Psoas muscle (tissue), 8 donors: ENCODE results near the gene ZPBP. TPM values are rescaled to one million over a fixed set of nuclear protein-coding genes. Genes with fewer than 3 reads are reported as not detected.

Source experiments
- ATAC-seq, 4 donors: fragments of 200-7000 bp; cut with Tn5 transposase; one replicate each; pipeline ENCODE4 v1.9.1; 2020; ENCODE audit warnings: moderate library complexity in 3 of 4, mild to moderate bottlenecking in 2 of 4
- DNase-seq, 2 donors: peaks; one replicate each; pipeline ENCODE4 v3.0.0-alpha.2; 2020
- H3K27ac ChIP-seq: fragments of 200-600 bp; one replicate; pipeline ENCODE4 v1.8.0; 2022
- H3K27me3 ChIP-seq, 3 donors: fragments of 200-600 bp in 1 of 3; one replicate each; pipeline versions ENCODE4 v1.6.1 to v1.8.0; 2013 to 2022; ENCODE audit warnings: low read length in 2 of 3, mild to moderate bottlenecking in 2 of 3, moderate library complexity in 1 of 3; ENCODE audit not compliant: insufficient read depth in 3 of 3
- H3K36me3 ChIP-seq, 2 donors: fragments of 200-600 bp in 1 of 2; one replicate each; pipeline versions ENCODE4 v1.6.1 to v1.8.0; 2013 to 2022; ENCODE audit warnings: low read depth in 1 of 2, mild to moderate bottlenecking in 1 of 2, moderate library complexity in 1 of 2; ENCODE audit not compliant: insufficient read depth in 1 of 2
- H3K4me1 ChIP-seq: fragments of 200-600 bp; one replicate; pipeline ENCODE4 v1.8.0; 2022
- H3K4me3 ChIP-seq: fragments of 200-600 bp; one replicate; pipeline ENCODE4 v1.8.0; 2022; ENCODE audit warnings: mild to moderate bottlenecking
- H3K9me3 ChIP-seq: fragments of 200-600 bp; one replicate; pipeline ENCODE4 v1.8.0; 2022
- WGBS, 3 donors: extraction: QIAGEN DNeasy Blood & Tissue Kit; methylation state at CpG; one replicate each; pipeline versions ENCODE4 v1.1.6 to v1.1.7; 2013; 5-methylcytosine and 5-hydroxymethylcytosine counted together
- intact Hi-C, 2 donors: fragments of 100-400 bp; cut with DNase I; formaldehyde crosslinking; loops; one replicate each; pipeline versions ENCODE4 v1.11.0 to v1.14.2; 2022
- polyA plus RNA-seq, 3 donors: library from polyadenylated mRNA; stranded (reverse); fragments of 200-250 nt; gene quantifications; one replicate each; pipeline ENCODE4 v1.2.3, GENCODE V29; 2013
- total RNA-seq, 4 donors: library from RNA; stranded (reverse); fragmentation: NEBNext Ultra II Directional in 2 of 4; extraction: Animal tissue kit (Norgen Biotek cat#: 25700) in 2 of 4; gene quantifications; one replicate each; pipeline versions ENCODE4 v1.2.1 to v1.2.4, GENCODE V29; 2021 to 2023
- TF ChIP-seq, protein P1 (sequence below): fragments of 200-600 bp; IDR thresholded peaks from one replicate; pipeline ENCODE4 v1.8.0; 2022; ENCODE audit warnings: antibody characterized with exemption
- donor health status: healthy with polysubstance abuse.
- donor health status: DM: no; HTN: no; CAD: no; lungs with moderate emphysema.
- donor health status: Bipolar disorder and iron deficiency.
- donor health status: healthy.
- donor health status: DM: yes; HTN: yes; CAD: no.
- donor health status: DM: no; HTN: no; CAD: no.
- donor health status: DM: no; HTN: no; CAD: no.
- donor health status: DM: yes; HTN: yes; CAD: no.

ZPBP gene
- total and polyA plus RNA-seq, 7 donors: not detected

DNA sequence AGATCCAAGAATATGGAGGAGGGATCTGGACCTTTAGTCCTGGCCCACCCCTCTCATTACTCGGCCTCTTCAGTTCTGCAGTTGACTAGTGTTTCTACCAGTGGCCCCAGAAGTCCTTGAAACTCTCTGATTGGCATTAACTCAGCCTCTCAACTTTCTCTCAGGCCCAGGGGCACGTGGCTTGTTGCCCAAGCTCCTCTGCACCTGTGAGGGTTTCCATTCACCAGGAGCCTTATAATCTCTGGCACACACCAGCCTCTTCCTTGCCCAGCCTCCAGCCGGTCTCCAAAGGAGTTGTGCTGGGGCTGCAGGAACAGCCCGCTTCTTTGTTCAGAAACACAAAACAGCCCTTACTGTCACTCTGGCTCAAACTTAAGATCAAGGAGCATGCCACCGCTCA is 47.6 kb upstream of the ZPBP start:
- DNase-seq: no peak
- WGBS, 3 donors: 47 to 64% (median 61%) methylated on average over 5 of the region's 5 CpGs
- no peak overlapping the region for H3K4me3 ChIP-seq
- H3K27ac ChIP-seq: no peak overlapping the region
- no peak for ATAC-seq
- H3K9me3 ChIP-seq: no peaks in the 10 kb centered on the region
- no peaks in the 10 kb centered on the region for H3K36me3 ChIP-seq
- no peaks in the 10 kb centered on the region for H3K4me1 ChIP-seq
- H3K27me3 ChIP-seq: no peaks in the 10 kb centered on the region
- intact Hi-C loops: loop anchor here in 1 of 2 donors (5.0 kb wide), 1 partner anchor 277 kb away; no protein-coding TSS in a partner anchor
- TF ChIP-seq, protein P1, sequence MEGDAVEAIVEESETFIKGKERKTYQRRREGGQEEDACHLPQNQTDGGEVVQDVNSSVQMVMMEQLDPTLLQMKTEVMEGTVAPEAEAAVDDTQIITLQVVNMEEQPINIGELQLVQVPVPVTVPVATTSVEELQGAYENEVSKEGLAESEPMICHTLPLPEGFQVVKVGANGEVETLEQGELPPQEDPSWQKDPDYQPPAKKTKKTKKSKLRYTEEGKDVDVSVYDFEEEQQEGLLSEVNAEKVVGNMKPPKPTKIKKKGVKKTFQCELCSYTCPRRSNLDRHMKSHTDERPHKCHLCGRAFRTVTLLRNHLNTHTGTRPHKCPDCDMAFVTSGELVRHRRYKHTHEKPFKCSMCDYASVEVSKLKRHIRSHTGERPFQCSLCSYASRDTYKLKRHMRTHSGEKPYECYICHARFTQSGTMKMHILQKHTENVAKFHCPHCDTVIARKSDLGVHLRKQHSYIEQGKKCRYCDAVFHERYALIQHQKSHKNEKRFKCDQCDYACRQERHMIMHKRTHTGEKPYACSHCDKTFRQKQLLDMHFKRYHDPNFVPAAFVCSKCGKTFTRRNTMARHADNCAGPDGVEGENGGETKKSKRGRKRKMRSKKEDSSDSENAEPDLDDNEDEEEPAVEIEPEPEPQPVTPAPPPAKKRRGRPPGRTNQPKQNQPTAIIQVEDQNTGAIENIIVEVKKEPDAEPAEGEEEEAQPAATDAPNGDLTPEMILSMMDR: no peak

DNA sequence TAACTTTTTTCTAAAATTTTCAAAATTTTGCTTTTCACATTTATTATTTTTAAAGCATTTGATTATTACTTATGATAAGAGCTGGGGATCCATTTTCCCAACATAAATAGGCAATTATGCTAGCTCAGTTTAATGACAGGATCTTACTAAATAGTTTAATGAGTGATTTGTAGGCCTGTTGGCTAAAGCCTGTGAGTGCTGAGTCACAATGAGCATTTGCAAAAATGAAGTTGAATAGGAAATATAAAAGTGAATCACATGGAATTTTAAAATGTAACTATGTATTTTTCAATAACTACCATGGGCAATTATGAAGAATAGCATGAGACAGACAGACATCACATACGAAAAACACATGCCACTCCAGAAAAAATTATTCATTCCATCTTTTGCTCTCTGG is 45.1 kb upstream of the ZPBP start:
- DNase-seq: no peak
- Histone ChIP-seq H3K4me1 (no peaks in the 10 kb centered on the region), H3K9me3 (no peaks in the 10 kb centered on the region), H3K27me3 (no peaks in the 10 kb centered on the region), H3K36me3 (no peaks in the 10 kb centered on the region), H3K27ac (no peak overlapping the region), H3K4me3 (no peak overlapping the region)
- intact Hi-C loops: no loop called here
- 83 to 89% (median 83%) methylated on average over 1 of the region's 1 CpG for WGBS, 3 donors
- ATAC-seq: no peak
- TF ChIP-seq, protein P1: no peak

DNA sequence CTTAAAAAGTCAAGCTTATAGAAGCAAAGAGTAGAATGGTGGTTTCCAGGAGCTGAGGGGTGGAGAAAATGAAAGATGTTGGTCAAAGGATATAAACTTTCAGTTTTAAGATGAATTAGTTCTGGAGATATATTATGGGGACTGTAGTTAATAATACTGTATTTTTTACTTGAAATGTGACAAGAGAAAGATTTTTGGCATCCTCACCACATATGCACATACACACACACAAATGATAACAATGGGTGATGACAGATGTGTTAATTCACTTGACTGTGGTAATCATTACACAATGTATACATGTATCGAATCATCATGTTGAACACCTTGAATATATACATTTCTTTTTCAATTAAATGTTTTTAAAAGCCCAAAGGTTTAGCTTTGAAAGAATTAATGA is 32.7 kb upstream of the ZPBP start:
- Histone ChIP-seq H3K36me3 (no peaks in the 10 kb centered on the region), H3K4me3 (no peak overlapping the region), H3K27ac (no peak overlapping the region), H3K9me3 (no peaks in the 10 kb centered on the region), H3K27me3 (peaks cover 0 to 2% (median under 1%) of the 10 kb centered on the region in 3 donors), H3K4me1 (no peaks in the 10 kb centered on the region)
- 76 to 92% (median 86%) methylated on average over 1 of the region's 1 CpG for WGBS, 3 donors
- intact Hi-C loops: no loop called here
- TF ChIP-seq, protein P1: no peak
- ATAC-seq (no peak), DNase-seq (no peak)

DNA sequence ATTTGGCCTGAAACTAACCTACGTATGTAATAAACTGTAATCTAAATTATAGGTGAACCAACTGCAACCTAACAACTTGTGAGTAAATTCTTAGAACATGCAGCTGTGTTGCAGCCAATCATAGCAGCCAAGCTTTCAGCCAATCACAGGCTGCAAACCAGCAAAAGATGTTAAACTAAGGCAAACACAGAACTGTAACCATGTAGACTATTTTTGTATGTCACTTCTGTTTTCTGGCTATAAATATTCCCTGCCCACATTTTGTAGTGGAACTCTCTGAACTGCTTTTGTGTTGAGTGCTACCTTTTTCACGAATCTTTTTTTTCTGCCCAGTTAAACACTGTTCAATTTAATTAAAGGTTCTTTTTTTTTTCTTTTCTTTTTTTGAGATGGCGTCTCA is 28.2 kb upstream of the ZPBP start:
- no peaks in the 10 kb centered on the region for H3K36me3 ChIP-seq
- 76 to 87% (median 82%) methylated on average over 3 of the region's 3 CpGs for WGBS, 3 donors
- H3K27me3 ChIP-seq: peaks cover 0 to 13% (median 0%) of the 10 kb centered on the region in 3 donors
- H3K4me3 ChIP-seq: no peak overlapping the region
- H3K27ac ChIP-seq: no peak overlapping the region
- TF ChIP-seq, protein P1: no peak
- DNase-seq: no peak
- no peak for ATAC-seq
- intact Hi-C loops: no loop called here
- no peaks in the 10 kb centered on the region for H3K9me3 ChIP-seq
- no peaks in the 10 kb centered on the region for H3K4me1 ChIP-seq
